Liver (tissue), 3 donors: ENCODE data around the gene PRSS56.
A peak's percentile ranks its signal among the peaks of the same experiment; 100 is the strongest.

Experiments
- ATF3 ChIP-seq: IDR thresholded peaks from 2 replicates; pipeline ENCODE4 v1.6.1; 2016; ENCODE audit warnings: antibody characterized with exemption
- CTCF ChIP-seq: fragments of 150-350 bp; IDR thresholded peaks from 2 replicates; pipeline ENCODE4 v1.5.1; 2017; ENCODE audit warnings: improper control_type of control experiment, low read depth, low read length; ENCODE audit not compliant: missing input control
- EGR1 ChIP-seq, 2 donors: IDR thresholded peaks; 2 replicates each; pipeline ENCODE4 v1.6.1; 2016 to 2018; ENCODE audit warnings: antibody characterized with exemption in 2 of 2, low read depth in 2 of 2
- GABPA ChIP-seq, 2 donors: IDR thresholded peaks in 1 of 2; conservative IDR thresholded peaks in 1 of 2; 2 replicates each; pipeline ENCODE4 v1.6.1; 2016; ENCODE audit warnings: antibody characterized with exemption in 2 of 2, mild to moderate bottlenecking in 1 of 2, moderate library complexity in 1 of 2
- HNF4A ChIP-seq, 2 donors: conservative IDR thresholded peaks; 2 replicates each; pipeline ENCODE4 v1.6.1; 2016; ENCODE audit warnings: antibody characterized with exemption in 2 of 2, mild to moderate bottlenecking in 2 of 2
- HNF4G ChIP-seq: IDR thresholded peaks from 2 replicates; pipeline ENCODE4 v1.6.1; 2016; ENCODE audit warnings: antibody characterized with exemption
- JUND ChIP-seq, 2 donors: IDR thresholded peaks; 2 replicates each; pipeline ENCODE4 v1.6.1; 2016; ENCODE audit warnings: antibody characterized with exemption in 2 of 2
- MAX ChIP-seq: IDR thresholded peaks from 2 replicates; pipeline ENCODE4 v1.6.1; 2016; ENCODE audit warnings: antibody characterized with exemption
- NR2F2 ChIP-seq: IDR thresholded peaks from 2 replicates; pipeline ENCODE4 v1.6.1; 2016; ENCODE audit warnings: antibody characterized with exemption
- REST ChIP-seq: IDR thresholded peaks from 2 replicates; pipeline ENCODE4 v1.6.1; 2016; ENCODE audit warnings: antibody characterized with exemption, mild to moderate bottlenecking
- RXRA ChIP-seq, 2 donors: IDR thresholded peaks; 2 replicates each; pipeline ENCODE4 v1.6.1; 2017 to 2018; ENCODE audit warnings: antibody characterized with exemption in 2 of 2, mild to moderate bottlenecking in 1 of 2
- SP1 ChIP-seq: IDR thresholded peaks from 2 replicates; pipeline ENCODE4 v1.6.1; 2018; ENCODE audit warnings: antibody characterized with exemption, mild to moderate bottlenecking
- ZBTB33 ChIP-seq: IDR thresholded peaks from 2 replicates; pipeline ENCODE4 v1.6.1; 2016; ENCODE audit warnings: antibody characterized with exemption
- donor health status: healthy.
- donor health status: healthy.

- TF ChIP-seq CTCF: peak; percentile 25
- TF ChIP-seq EGR1 (IDR thresholded peaks at IDR 0.05; ENCODE audit: low read depth in 2 of 2): no peak
- TF ChIP-seq HNF4G: no peak
- no peak for TF ChIP-seq ATF3
- no peak for TF ChIP-seq SP1
- TF ChIP-seq GABPA (IDR thresholded peaks at IDR 0.05 in 1 of 2, conservative IDR thresholded peaks at IDR 0.05 in 1 of 2): no peak
- no peak for TF ChIP-seq MAX
- no peak for TF ChIP-seq REST
- TF ChIP-seq HNF4A (conservative IDR thresholded peaks at IDR 0.05): no peak
- no peak for TF ChIP-seq NR2F2
- no peak for TF ChIP-seq ZBTB33
- TF ChIP-seq RXRA (IDR thresholded peaks at IDR 0.05): no peak
- no peak for TF ChIP-seq JUND (IDR thresholded peaks at IDR 0.05)
Observed at GRCh38 chr2:232537079-232537478, 16.9 kb downstream of the PRSS56 start.
